GM03348 (cell line): Measurements from ENCODE around the gene CIDEA.

Experiments
- DNase-seq: peaks from one replicate; pipeline ENCODE4 v3.0.0; 2012; ENCODE audit warnings: low spot score

The CIDEA gene

GRCh38 chr18:12318857-12319256 lies 64.7 kb downstream of the CIDEA start:
- no peak for DNase-seq

GRCh38 chr18:12321333-12321732 lies 67.2 kb downstream of the CIDEA start:
- no peak for DNase-seq

GRCh38 chr18:12324991-12325725 lies 71.0 kb downstream of the CIDEA start:
- DNase-seq, result no peak

GRCh38 chr18:12325726-12326245 lies 71.6 kb downstream of the CIDEA start:
- no peak for DNase-seq

GRCh38 chr18:12326711-12327460 lies 72.7 kb downstream of the CIDEA start:
- DNase-seq, result no peak
